ENCODE results near the gene BFSP2.

The BFSP2 gene

DNA sequence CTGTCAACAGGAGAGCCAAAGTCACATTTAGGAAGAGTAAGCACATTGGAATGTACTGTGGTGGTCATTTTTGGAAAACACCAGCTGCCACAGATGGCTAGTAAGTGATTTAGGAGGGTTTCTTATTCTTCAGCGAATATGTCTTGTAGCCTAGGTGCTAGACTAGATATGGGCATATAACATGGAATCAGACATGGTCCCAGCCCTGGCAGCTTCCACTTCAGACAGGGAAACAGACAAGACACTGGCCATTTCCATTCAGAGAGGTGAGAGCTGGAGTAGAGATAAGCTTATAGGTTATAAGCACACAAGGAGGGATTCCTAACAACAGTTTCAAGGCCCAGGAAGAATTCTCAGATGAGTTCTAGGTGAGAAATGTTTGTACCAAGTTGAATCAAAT is 28.2 kb upstream of the BFSP2 start:
- H3K4me1 ChIP-seq (ENCODE audit: low read length) = no peaks in the 10 kb centered on the region
- no peaks in the 10 kb centered on the region for H3K9me3 ChIP-seq (replicated peaks; ENCODE audit: insufficient read depth, low read length)
- H3K36me3 ChIP-seq (replicated peaks; ENCODE audit: insufficient read depth, low read length) = no peaks in the 10 kb centered on the region
- no peaks in the 10 kb centered on the region for H3K27me3 ChIP-seq (replicated peaks; ENCODE audit: insufficient read depth, low read length)
- no peaks in the 10 kb centered on the region for H3K9me2 ChIP-seq (replicated peaks; ENCODE audit: insufficient read depth, low read length)
- no peak for DNase-seq
- H2AFZ ChIP-seq (ENCODE audit: low read length) = no peak overlapping the region
- H3K27ac ChIP-seq (ENCODE audit: low read length) = no peak overlapping the region
- TF ChIP-seq EZH2phosphoT487 (IDR thresholded peaks at IDR 0.05; ENCODE audit: low read length) = no peak
- no peak for TF ChIP-seq EZH2 (optimal IDR thresholded peaks at IDR 0.05; ENCODE audit: low read depth, low read length)
- TF ChIP-seq, protein P1, sequence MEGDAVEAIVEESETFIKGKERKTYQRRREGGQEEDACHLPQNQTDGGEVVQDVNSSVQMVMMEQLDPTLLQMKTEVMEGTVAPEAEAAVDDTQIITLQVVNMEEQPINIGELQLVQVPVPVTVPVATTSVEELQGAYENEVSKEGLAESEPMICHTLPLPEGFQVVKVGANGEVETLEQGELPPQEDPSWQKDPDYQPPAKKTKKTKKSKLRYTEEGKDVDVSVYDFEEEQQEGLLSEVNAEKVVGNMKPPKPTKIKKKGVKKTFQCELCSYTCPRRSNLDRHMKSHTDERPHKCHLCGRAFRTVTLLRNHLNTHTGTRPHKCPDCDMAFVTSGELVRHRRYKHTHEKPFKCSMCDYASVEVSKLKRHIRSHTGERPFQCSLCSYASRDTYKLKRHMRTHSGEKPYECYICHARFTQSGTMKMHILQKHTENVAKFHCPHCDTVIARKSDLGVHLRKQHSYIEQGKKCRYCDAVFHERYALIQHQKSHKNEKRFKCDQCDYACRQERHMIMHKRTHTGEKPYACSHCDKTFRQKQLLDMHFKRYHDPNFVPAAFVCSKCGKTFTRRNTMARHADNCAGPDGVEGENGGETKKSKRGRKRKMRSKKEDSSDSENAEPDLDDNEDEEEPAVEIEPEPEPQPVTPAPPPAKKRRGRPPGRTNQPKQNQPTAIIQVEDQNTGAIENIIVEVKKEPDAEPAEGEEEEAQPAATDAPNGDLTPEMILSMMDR (IDR thresholded peaks at IDR 0.05; ENCODE audit: low read length) = no peak
- no peak overlapping the region for H3K9ac ChIP-seq (ENCODE audit: low read length)
- no peaks in the 10 kb centered on the region for H3F3A ChIP-seq (ENCODE audit: insufficient read depth, low read length)
- no peaks in the 10 kb centered on the region for H4K20me1 ChIP-seq (ENCODE audit: insufficient read depth, low read length)
- H3K4me3 ChIP-seq (ENCODE audit: low read length) = no peak overlapping the region
- no peaks in the 10 kb centered on the region for H3K79me2 ChIP-seq (ENCODE audit: low read length)
- H3K4me2 ChIP-seq (ENCODE audit: low read depth, low read length) = no peak overlapping the region

DNA sequence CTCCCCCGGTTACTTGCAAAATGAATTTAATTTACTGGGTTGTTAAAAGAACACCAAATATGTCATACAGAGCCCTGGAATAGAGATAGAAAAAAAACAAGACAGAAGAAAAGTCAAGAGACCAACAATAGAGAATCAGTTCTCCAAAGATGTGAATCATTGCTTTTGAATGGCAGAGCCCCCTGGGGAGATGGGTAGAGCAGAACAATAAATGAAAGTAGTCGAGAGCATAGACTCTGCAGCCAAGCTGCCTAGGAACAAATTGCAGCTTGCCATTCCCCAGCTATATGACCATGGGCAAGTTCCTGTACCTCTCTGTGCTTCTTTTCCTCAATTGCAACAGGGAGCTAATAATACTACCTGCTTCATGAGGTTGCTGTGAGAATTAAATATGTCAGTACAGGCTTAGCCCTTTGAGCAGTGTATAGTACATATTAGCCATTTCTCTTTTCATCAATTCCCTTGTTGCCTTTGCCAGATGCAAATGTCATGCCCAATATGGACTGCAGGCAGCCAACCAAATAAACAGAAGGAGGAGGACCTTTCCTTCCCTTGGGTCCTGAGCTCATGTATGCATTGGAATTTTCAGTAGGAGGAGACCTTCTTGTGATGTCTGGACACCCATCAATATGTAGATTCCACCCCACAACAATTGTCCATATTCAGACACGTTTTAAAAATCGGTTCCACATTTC is 25.0 kb upstream of the BFSP2 start:
- DNase-seq = no peak
- Histone ChIP-seq H2AFZ (ENCODE audit: low read length) (no peak overlapping the region), H3K9me2 (replicated peaks; ENCODE audit: insufficient read depth, low read length) (no peaks in the 10 kb centered on the region), H3K4me1 (ENCODE audit: low read length) (no peaks in the 10 kb centered on the region), H3F3A (ENCODE audit: insufficient read depth, low read length) (no peaks in the 10 kb centered on the region), H3K4me2 (ENCODE audit: low read depth, low read length) (no peak overlapping the region), H3K9ac (ENCODE audit: low read length) (no peak overlapping the region), H3K79me2 (ENCODE audit: low read length) (no peaks in the 10 kb centered on the region), H3K36me3 (replicated peaks; ENCODE audit: insufficient read depth, low read length) (no peaks in the 10 kb centered on the region), H3K27me3 (replicated peaks; ENCODE audit: insufficient read depth, low read length) (no peaks in the 10 kb centered on the region), H3K9me3 (replicated peaks; ENCODE audit: insufficient read depth, low read length) (no peaks in the 10 kb centered on the region), H3K27ac (ENCODE audit: low read length) (no peak overlapping the region), H4K20me1 (ENCODE audit: insufficient read depth, low read length) (no peaks in the 10 kb centered on the region), H3K4me3 (ENCODE audit: low read length) (no peak overlapping the region)
- TF ChIP-seq, protein P1 (IDR thresholded peaks at IDR 0.05; ENCODE audit: low read length) = no peak
- no peak for TF ChIP-seq EZH2phosphoT487 (IDR thresholded peaks at IDR 0.05; ENCODE audit: low read length)
- no peak for TF ChIP-seq EZH2 (optimal IDR thresholded peaks at IDR 0.05; ENCODE audit: low read depth, low read length)

DNA sequence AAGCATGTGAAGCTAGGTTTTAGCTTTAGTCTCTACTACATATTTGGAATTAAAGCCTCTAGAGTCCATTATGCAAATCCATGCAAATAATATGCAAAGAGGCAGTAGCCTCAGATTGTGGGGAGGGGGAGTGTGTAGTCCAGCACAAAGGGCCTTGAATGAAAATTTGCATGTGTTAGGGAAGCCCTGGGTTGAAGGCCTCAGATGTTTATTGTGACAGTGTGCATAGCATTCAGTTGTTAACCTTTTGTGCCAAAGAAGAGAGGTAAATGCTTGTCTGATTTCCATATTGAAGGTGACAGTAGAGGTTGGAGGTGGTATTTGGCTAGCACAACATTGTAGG is 24.5 kb upstream of the BFSP2 start:
- no peaks in the 10 kb centered on the region for H3F3A ChIP-seq (ENCODE audit: insufficient read depth, low read length)
- H3K9me3 ChIP-seq (replicated peaks; ENCODE audit: insufficient read depth, low read length) = no peaks in the 10 kb centered on the region
- H3K4me2 ChIP-seq (ENCODE audit: low read depth, low read length) = no peak overlapping the region
- H3K27me3 ChIP-seq (replicated peaks; ENCODE audit: insufficient read depth, low read length) = no peaks in the 10 kb centered on the region
- no peaks in the 10 kb centered on the region for H4K20me1 ChIP-seq (ENCODE audit: insufficient read depth, low read length)
- H3K9me2 ChIP-seq (replicated peaks; ENCODE audit: insufficient read depth, low read length) = no peaks in the 10 kb centered on the region
- H3K27ac ChIP-seq (ENCODE audit: low read length) = no peak overlapping the region
- no peak overlapping the region for H2AFZ ChIP-seq (ENCODE audit: low read length)
- H3K36me3 ChIP-seq (replicated peaks; ENCODE audit: insufficient read depth, low read length) = no peaks in the 10 kb centered on the region
- H3K4me1 ChIP-seq (ENCODE audit: low read length) = no peaks in the 10 kb centered on the region
- no peak for DNase-seq
- TF ChIP-seq EZH2phosphoT487 (IDR thresholded peaks at IDR 0.05; ENCODE audit: low read length) = no peak
- TF ChIP-seq, protein P1 (IDR thresholded peaks at IDR 0.05; ENCODE audit: low read length) = no peak
- no peak for TF ChIP-seq EZH2 (optimal IDR thresholded peaks at IDR 0.05; ENCODE audit: low read depth, low read length)
- H3K9ac ChIP-seq (ENCODE audit: low read length) = no peak overlapping the region
- no peaks in the 10 kb centered on the region for H3K79me2 ChIP-seq (ENCODE audit: low read length)
- no peak overlapping the region for H3K4me3 ChIP-seq (ENCODE audit: low read length)

All from MM.1S (cell line).